ENCODE results near the gene CDH4.

CDH4 gene

DNA sequence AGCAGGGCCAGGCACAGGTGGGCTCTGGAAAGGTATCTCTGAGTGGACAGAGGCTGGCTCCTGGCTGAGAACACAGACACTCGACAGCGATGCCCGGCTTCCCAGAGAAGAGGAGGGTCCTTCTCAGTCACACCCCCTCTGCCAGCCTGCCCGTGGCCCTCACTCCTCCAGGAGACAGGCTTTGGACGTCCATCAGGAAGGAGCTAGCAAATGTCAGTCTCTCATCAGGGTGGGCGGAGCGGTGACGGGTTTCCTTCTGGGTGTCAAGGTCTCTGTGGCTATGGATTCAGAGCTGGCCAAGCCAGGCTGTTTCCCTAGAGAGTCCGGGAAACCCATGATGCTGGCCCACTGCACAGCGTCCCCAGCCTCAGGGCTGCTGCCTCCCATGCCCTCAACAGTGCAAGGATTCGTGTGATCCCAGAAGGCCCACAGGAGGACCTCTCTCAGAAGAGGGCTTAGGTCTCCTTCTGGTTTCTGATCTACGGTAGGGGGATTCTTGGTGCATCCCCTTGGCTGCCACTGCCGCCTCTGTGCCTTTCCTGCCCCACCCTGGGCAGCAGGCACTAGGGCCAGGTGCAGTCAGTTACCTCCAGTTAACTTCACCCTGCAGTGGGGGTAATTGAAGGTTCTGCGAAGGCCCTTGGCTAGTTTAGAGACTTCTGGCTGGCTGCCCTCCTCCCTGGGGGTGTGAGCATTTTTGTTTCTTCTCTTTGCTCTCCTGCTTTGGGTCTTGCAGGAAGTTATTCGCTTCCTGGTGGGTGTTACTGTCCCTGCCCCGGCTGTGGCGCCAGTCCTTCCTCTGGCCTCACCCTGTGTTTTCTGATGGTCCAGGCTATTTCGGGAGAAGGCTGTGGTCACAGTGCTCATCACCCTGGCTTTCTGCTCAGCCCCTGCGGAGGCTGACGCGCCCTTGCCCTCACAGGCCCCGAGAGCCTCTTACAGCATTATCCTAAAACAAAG is 80.2 kb downstream of the CDH4 start:
- DNase-seq, result no peak

DNA sequence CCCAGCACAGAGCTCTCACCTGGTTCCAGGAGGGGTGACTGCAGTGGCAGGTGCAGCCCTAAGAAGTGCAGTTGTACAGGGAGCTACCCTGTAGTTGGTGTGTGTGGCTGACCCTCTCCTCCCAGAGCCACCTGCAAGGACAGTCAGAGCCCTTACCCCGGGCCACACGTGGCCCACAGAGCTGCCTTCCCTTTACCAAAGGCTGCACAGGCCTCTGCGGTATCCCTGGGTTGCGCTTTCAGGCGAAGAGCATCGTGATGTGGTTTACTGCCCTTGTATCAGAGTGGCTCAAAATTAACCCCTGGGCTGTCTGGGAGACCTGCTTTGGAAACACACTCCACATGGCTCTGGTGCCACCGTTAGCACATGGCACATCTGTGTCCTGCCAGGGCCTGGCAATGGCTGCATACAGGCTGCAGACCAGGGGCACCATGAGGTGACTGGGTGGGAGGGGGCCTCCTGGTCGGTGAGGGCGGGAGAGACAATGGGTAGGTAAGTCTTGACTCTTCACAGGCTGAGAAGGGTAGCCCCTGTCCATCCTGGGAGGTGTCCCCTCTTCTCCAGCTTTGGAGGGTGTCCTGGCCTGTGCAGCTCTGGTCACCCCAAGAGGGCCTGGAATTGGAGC is 81.5 kb downstream of the CDH4 start:
- DNase-seq, result no peak

DNA sequence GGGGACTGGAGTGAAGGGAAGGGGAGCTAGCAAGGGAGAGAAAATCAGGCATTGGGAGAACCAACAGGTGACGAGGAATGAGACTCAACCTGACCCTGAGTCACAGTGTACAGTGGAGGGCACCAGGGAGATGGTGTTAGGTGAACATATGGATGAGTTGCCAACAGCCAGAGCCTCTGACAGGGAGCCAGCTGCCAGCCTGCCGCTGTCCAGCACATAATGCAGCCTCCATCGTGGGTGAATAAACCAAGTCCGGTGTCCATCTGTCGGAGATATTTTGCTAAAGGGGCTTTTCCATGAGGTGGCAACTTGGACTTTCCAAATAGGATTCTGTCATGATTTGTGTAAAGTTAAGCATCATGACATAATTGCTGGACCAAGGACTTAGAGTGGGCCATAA is 88.1 kb downstream of the CDH4 start:
- DNase-seq, result no peak

DNA sequence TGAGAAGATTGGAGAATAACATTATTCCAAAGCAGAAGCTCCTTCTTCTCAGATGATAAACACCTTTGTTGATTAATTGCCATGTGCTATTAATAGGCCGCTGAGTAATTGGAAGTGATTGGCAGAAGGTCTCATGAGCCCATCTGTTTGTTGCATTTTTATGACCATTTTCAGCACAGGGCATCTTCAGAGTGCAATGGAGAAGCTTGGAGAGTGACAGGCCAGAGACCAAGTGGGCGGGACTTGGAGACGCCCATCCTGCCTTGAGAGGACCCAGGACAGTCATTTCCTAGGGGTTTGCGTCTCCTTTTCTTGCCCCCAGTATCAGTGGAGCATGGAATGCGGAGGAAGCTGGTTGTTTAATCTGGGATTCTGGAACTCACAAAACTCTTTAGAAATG is 89.5 kb downstream of the CDH4 start:
- no peak for DNase-seq

DNA sequence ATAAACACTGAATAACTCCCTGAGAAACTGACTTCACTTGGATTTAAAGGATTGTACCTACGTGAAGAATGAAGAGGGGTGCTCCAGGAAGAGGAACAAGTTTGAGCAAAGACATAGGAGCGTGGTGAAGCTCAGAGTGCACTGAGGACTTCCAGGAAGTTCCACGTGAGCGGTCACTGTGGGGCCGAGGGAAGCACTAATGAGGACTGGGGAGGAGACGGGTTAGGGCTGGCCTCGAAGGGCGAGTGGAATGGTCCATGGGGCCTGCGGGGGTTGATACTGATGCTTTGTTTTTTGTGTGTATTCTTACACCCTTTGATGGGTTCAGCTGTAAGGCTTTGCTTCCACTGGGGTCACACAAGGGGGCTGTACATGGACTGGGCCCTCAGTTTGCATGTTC is 91.9 kb downstream of the CDH4 start:
- no peak for DNase-seq

DNA sequence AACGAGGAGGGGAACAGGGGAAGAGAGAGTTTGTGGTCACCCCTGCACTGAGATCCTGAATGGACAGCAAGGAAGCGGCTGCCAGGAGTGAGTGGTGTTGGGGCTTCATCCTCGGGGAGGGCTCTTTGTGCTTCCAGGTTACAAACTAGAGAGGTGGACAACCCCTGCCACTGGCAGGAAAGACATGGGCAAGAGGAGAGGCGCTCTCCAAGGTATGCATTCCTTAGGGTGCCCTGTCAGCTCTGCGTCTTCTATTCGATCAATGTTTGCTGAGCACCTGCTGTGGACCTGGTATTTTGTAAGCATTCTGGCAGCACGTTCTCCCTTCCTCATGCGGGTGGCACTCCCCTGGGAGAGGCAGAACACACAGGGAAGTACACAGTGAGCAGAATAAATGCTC is 93.6 kb downstream of the CDH4 start:
- DNase-seq, result no peak

DNA sequence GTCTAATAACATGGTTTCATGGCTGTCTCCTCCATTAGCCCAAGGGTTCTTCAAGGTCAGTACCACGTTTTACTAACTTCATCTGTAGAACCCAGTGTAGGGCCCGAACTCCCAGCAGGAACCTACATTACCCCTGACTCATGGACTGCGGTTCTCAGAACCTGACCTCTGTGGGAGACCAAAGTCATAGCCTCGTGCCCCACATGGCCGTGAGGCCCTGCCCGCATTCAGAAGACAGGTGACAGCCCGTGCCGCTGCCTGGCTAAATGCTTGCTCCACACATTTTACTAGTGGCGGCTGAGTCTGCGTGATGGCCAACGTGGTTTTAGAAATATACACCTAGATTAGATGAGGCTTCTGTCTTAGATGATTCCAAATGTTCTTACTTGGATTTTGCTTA is 94.9 kb downstream of the CDH4 start:
- DNase-seq, result no peak

DNA sequence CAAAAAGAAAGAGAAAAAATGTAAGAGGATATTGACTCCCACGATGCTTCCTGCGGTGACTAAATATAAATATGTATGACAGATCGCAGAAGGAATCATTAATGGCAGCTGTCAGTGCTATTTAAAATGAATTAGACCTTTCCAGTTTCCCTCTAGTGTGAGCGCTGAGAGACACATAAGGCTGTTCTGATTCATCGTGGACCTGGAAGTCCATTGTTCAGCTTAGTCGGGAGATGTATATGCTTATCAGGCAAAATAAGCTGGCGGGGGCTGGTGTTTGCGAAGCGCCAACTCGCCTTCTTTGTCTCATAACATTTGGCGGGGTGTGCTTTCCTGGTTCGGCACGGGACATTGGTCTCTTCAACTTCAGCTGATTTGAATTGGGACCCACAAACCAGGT is 95.4 kb downstream of the CDH4 start:
- no peak for DNase-seq

DNA sequence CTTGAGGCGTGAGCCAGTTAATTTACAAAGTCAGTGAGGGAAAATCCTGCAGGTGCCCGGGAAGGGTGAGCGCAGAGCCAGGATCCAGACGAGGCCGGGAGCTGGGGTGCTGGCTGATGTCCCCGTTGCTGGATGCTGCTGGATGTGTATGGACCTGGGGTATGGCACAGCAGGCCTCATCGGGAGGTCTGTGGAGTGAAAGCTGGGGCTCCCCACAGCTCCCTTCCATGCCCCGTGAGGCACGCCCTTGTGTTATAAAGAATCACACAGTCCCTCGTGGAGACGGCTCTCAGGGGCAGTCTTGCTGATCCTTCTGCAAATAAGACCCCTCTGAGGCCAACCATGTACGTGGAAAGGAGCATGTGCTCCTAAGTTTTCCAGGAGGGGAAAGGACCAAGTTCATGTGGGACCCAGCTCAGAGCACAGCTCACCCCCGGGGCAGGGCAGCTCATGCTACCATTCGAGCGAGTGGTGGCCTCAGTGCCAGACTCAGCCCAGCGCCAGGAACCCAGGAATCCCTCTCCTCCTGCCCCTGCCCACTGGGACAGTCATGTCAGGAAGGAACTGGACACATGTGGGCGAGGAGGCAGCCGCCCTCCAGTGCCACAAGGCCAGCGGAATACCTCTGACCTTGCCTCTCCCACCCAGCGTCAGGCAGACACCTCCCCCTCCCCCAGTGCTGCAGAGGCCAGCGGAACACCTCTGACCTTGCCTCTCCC is 97.5 kb downstream of the CDH4 start:
- DNase-seq, result no peak

DNA sequence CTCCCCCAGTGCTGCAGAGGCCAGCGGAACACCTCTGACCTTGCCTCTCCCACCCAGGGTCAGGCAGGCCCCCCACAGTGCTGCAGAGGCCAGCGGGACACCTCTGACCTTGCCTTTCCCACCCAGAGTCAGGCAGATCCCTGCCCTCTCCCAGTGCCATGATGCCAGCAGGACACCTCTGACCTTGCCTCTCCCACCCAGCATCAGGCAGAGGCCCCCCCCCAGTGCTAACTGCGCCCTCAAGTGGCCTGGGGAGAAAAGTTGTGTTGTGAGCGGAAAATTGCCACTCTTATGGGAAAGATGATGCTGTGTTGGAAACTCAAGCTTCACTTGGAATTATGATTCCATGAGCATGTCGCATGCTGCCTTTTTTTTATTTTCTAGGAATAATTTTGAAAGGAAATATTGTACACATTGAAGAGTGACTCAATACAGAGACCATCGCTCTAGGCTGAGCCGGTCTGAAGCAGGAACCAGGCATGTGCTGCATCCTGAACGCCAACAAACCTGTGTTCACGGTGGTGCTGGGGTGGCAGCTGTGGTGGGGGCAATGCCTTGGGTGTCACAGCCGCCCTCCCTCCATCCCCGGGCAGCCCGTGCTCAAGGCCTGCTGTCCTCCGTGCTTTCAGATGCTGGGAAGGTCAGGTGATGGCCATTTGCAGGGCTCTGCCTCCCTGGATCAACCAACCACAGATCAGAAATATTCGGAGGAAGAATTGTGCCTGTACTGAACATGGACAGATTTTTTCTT is 98.6 kb downstream of the CDH4 start:
- DNase-seq, result no peak

DNA sequence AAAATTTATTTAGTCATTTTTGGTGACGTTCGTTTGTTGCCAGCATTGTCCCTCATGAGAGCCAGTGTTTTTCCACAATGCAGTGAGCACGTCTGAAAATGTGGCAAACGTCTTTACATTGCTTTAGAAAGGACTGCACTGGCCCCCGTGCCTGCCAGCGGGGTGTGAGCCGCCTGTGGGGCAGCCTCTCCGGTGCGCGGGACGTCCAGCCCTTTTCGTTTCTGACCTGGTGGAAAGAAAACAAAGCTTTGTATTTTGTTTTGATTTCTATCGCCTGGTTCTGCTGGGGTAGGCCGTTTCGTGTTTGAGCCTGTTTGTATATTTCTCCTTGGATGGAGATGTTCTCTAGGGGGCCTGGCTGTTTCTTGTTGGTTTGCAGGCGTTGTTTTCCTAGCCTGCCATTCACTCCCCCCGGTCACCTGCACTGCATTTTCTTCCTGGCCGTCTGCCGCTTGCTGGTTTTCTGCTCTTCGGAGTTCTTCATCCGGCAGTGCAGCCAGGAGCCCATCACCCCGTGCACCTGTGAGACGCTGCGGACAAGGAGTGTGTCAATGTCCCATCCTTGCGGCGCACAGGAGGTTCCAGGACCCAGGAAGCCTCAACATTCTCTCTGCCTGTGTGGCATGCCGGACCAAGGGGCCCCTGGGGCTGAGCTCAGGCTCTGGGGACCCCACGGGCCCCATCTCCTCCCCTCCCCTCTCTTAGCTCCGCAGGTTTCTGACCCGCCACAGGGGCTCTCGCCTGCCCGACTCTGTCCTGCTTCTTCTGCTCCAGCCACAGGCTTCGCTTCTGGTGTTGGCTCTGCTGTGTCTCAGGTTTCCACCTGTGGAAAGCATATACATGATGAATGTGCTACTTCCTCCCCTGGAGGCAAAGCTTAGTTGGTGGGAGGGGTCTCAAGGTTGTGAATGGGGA is 100.5 kb downstream of the CDH4 start:
- no peak for DNase-seq

DNA sequence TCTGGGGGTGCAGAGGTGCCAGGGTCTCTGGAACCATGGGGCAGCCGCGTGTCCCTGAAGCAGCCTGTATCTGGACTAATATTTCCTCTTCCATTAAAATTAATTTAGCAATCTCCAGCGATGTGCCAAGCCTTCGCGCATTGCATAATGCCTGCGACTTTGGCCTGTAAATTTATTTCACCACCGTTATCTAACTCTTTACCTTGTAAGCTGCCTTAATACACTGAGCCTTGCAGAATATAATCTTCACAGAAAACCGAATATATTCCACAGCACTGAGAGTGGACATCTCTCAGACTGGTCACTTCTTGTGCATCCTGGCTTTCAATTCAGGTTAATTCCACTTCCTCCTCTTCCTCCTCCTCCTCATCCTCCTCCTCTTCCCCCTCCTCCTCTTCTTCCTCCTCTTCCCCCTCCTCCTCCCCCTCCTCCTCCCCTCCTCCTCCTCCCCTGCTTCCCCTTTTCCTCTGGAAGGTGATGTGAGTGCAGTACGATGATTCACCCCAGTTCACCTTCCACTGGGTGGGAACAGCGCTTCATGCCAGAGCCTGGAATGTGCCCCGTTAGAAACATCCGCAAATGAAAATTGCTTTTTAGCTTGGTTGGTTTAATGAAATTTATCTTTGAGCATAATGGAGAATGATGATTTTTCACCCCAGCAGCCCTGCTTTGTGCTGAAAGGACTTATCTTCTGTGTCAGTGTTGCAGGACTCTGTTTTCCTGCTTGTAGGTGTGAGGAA is 101.4 kb downstream of the CDH4 start:
- DNase-seq, result no peak

DNA sequence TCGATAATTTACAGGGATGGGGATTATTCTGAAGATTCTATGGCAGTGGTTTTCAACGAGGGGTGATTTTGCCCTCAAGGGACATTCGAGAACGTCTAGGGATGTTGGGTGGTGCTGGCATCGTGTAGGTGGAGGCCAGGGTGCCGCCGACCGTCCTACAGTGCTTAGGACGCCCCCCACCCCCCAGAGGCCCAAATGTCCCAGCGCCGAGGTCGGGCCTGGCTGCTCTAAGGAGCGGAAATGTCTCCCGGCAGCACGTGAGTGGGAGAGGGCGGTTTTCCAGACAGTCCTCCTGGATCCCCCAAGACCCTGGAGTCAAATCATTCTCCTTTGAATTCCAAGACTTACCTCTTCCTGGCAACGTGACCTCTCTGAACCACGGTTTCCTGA is 101.9 kb downstream of the CDH4 start:
- no peak for DNase-seq

DNA sequence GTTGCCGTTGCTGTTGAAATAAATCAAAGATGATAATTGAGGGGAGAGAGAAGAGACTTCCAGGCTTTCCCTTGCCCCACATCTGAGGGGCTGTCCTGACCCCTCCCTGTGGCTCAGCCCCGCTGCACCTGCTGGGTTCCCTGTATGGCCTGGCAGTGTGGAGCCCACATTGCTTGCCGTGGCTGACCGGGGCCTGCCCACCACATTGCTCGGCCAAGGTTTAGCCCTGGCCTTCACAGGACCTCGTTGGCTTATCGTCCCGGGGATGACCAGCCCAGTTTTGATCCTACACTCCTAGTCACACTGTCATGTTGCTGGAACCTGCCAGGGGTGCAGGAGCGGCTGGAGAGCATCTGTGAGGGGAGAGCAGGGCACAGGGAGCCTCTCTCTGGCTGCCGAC is 102.4 kb downstream of the CDH4 start:
- no peak for DNase-seq

DNA sequence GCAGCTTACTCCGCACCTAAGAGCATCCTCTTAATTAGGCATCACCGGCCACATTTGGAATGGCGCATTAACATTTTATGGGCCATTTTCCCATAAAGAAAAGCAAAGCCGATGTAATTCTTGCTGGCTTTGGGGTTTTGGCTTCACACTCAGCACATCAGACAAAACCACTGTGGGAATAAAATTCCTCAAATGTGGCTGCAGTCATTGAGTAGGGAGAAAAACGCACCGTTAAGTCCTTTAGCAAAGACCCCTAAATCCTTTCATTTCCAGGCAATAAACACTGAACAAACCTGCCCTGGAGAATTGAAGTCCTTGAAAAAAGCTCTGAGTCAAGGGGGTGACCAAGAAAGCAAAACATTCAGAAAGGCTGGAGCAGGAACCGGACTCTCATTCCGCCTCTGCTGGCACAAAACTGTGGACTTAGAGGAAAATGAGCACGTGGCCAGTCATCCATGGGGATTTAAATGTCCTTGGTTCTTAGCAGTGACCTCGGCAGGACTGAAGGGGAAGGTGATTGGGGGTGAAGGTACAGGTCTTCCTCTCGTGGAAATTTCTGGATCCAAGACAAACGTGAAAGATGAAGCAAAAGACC is 102.9 kb downstream of the CDH4 start:
- no peak for DNase-seq

DNA sequence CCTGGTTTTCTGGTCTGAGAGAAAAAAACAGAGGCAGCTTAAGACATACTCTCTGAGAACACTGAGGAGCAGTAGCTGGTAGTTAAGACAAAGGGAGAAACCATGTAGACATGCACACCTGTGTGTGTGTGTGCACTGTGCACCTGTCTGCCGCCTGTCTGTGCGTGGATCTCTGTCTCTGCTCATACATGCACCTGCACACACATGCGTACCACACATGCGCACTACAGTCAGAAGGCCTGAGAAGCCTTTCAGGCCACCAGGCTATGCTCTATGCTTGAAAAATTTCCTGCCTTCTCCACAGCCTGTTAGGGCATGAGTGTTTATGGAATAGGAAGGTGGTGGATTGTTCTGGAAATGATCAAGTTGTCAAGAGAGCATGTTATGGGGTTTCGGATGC is 103.5 kb downstream of the CDH4 start:
- no peak for DNase-seq

DNA sequence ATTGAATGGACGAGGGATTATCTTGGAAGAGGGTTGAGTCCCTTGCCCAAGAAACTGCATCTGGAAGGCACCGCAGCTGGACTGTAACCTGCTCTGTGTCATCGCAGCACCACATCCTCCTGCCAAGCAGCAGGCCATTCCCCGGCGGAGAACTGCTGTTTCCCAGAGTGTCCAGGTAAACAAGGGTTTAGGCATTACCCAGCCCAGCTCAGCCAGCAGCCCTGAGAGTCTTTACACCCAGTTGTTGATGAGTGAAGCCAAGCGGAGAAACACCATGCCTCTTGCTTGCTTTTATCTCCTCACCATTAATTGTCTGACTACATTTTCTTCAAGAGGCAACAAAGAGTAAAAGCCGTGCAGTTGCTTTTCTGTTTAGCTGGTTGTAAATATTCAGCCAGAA is 104.1 kb downstream of the CDH4 start:
- no peak for DNase-seq

DNA sequence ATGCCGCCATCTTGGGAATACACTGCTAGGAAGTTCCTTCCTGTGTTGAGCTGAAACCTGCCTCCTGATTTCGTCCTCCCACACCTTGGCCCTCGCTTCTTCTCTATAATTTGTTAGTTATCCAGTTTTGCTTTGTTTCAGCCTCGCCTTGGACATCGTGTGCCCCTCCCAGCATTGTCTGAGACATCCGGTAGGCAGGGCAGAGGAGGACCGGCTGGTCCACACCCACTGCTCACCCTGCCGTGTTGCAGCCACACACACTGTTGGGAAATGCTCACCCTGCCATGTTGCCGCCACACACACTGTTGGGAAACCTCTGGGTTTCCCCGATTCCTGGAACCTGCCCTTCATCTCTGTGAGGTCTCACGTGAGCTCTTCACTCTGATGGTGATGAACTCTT is 105.1 kb downstream of the CDH4 start:
- DNase-seq, result no peak

DNA sequence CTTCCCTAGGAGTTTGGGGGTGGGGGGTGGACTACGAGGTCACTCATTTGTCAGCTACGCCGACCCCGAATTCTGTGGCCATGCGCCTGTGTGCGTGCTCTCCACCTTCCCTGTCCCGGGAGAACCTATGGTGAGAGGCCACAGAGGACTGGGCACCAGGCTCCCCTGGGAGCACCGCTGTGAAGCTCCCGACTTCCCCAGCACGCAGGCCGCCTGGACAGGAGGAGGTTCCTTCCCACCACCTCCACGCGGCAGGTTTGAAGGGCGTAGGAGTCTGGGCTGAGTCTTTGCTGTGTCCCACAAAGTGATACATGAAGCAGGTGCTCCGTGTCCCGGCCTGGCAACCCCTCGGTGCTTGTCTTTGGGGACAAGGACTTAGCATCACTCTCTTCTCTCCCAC is 107.2 kb downstream of the CDH4 start:
- no peak for DNase-seq

DNA sequence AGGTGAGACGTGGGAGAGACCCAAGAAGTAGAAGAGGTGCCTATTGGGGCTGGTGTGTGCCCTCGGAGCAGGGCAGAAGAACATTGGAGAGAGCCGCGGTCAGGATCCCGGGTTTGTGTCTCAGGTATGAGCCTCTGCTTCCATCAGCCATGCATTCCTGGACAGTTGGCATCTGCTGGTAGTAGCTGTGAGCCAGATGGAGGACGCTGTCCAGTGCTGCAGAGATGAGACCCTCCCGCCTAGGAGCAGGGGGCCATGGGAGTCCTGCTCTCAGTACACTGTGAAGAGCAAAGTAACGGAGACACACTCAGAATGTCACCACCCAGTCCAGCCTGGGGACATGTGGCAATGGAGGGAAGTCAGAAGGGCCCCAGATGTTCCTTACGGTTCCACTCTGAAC is 108.2 kb downstream of the CDH4 start:
- DNase-seq, result no peak

DNA sequence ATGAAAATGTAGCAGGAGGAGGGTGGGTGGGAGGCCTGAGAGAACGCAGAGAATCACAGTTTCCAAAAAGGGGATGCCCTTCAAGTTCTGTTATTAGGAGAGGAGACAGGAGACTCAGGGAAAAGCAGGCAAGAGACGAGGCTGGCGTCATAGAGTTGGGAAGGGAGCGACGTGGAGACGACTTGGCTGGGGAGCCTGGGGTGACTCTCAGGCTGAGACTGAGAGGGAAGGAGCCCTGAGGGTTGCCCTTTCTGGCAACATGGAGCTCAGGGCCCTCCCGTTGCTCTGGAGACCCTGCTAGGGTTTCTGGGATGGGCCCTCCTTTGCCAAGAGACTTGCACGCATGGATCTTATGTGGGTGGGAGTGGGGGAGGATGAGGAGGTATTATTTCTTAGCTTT is 108.9 kb downstream of the CDH4 start:
- no peak for DNase-seq
